Gastroesophageal sphincter (tissue), 4 donors: ENCODE measurements around the gene ISG20L2. TPM values are rescaled to one million over a fixed set of nuclear protein-coding genes. Genes with fewer than 3 reads are reported as not detected.
"Not testable (repeated sequence)": the region's sequence is repeated elsewhere in the genome, so short reads cannot be mapped to it uniquely, and the experiment has no call there.

Source experiments
- ATAC-seq: fragments of 150-250 bp; one replicate; pipeline ENCODE4 v1.9.1; 2016; ENCODE audit warnings: mild to moderate bottlenecking, moderate library complexity
- H3K27ac ChIP-seq, 4 donors: fragments of 200-600 bp; sonication (generic) in 3 of 4; 1 replicate in 3 of 4; 2 replicates in 1 of 4; pipeline ENCODE4 v1.5.1; 2016 to 2019
- H3K27me3 ChIP-seq: fragments of 200-600 bp; sonication (generic); one replicate; pipeline ENCODE4 v1.5.1; 2019
- H3K36me3 ChIP-seq, 2 donors: fragments of 200-600 bp; sonication (generic); one replicate each; pipeline ENCODE4 v1.5.1; 2019; ENCODE audit warnings: control low read depth in 1 of 2
- H3K4me1 ChIP-seq, 3 donors: fragments of 200-600 bp; sonication (generic); 1 replicate in 2 of 3; 2 replicates in 1 of 3; pipeline ENCODE4 v1.5.1; 2016 to 2019; ENCODE audit warnings: control low read depth in 2 of 3
- H3K4me3 ChIP-seq, 2 donors: fragments of 200-600 bp; sonication (generic); one replicate each; pipeline ENCODE4 v1.5.1; 2019; ENCODE audit warnings: mild to moderate bottlenecking in 1 of 2, moderate library complexity in 1 of 2
- H3K9me3 ChIP-seq, 3 donors: fragments of 200-600 bp; sonication (generic); one replicate each; pipeline ENCODE4 v1.5.1; 2017 to 2019; ENCODE audit warnings: control low read depth in 2 of 3
- EP300 ChIP-seq: sonication (generic); formaldehyde crosslinking; IDR thresholded peaks from one replicate; pipeline ENCODE4 v1.6.1; 2017; ENCODE audit warnings: antibody characterized with exemption, mild to moderate bottlenecking
- POLR2A ChIP-seq, 2 donors: fragments of 450-650 bp; IDR thresholded peaks; one replicate each; pipeline ENCODE4 v1.6.1; 2017; ENCODE audit warnings: antibody characterized with exemption in 2 of 2, mild to moderate bottlenecking in 2 of 2, moderate library complexity in 1 of 2
- POLR2AphosphoS5 ChIP-seq: sonication (generic); formaldehyde crosslinking; IDR thresholded peaks from one replicate; pipeline ENCODE4 v1.6.1; 2017; ENCODE audit warnings: antibody characterized with exemption
- WGBS, 2 donors: methylation state at CpG; one replicate each; pipeline ENCODE4 v1.1.5; 2018; ENCODE audit warnings: low coverage in 1 of 2; 5-methylcytosine and 5-hydroxymethylcytosine counted together
- total RNA-seq, 4 donors: library from RNA; depleted of rRNA; stranded (reverse); fragments of >200 nt; gene quantifications; one replicate each; pipeline ENCODE4 v1.1.0, GENCODE V29; 2016
- TF ChIP-seq, protein P1 (sequence below), 4 experiments: fragments of 200-600 bp in 2 of 4; fragments of 450-650 bp in 2 of 4; sonication (generic) in 1 of 4; IDR thresholded peaks; one replicate each; pipeline ENCODE4 v1.5.1; 2017 to 2019; ENCODE audit warnings: antibody characterized with exemption in 4 of 4, mild to moderate bottlenecking in 2 of 4, moderate library complexity in 2 of 4

Gene ISG20L2
- total RNA-seq, 4 donors from 2014 or later, result 14.5 to 18.4 (median 17.0) TPM

DNA sequence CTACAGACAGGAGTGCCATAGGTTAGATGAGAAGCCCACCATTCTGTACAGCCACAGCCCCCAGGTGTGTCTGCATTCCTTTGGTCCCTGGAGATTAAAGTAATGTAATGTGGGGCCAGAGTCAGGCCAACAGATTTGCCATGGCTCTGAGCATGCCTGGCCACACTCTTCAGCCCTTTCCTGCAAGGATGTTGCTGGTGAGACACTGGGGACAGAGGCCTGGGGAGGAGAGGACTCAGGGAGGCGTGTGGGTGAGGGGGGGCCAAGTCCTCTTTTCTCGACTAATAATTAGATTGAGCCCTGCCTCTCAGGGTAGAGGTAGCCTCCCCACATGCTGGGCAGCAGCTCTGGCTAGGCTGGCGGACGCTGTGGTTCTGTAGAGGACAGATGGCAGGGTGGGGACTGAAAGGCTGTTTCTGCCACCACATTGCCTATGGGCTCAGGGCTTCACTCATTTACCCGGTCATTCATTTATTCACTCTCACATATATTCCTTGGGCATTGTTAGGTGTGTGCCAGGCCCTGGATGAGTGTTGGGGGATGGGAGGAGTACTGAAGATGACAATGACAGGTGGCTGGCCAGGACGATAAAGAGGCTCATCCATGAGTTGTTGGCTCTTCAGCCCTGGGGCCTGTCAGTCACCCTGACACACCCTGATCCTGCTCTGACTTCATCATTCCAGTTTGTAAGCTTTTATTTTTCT is 31.7 kb upstream of the ISG20L2 start:
- Histone ChIP-seq H3K36me3 (no peaks in the 10 kb centered on the region), H3K4me1 (no peaks in the 10 kb centered on the region), H3K9me3 (no peaks in the 10 kb centered on the region), H3K4me3 (no peak overlapping the region), H3K27me3 (no peaks in the 10 kb centered on the region), H3K27ac (no peak overlapping the region)
- no peak for TF ChIP-seq POLR2A (IDR thresholded peaks at IDR 0.05)
- TF ChIP-seq EP300, result no peak
- no peak for TF ChIP-seq POLR2AphosphoS5
- TF ChIP-seq, protein P1, sequence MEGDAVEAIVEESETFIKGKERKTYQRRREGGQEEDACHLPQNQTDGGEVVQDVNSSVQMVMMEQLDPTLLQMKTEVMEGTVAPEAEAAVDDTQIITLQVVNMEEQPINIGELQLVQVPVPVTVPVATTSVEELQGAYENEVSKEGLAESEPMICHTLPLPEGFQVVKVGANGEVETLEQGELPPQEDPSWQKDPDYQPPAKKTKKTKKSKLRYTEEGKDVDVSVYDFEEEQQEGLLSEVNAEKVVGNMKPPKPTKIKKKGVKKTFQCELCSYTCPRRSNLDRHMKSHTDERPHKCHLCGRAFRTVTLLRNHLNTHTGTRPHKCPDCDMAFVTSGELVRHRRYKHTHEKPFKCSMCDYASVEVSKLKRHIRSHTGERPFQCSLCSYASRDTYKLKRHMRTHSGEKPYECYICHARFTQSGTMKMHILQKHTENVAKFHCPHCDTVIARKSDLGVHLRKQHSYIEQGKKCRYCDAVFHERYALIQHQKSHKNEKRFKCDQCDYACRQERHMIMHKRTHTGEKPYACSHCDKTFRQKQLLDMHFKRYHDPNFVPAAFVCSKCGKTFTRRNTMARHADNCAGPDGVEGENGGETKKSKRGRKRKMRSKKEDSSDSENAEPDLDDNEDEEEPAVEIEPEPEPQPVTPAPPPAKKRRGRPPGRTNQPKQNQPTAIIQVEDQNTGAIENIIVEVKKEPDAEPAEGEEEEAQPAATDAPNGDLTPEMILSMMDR (IDR thresholded peaks at IDR 0.05), result no peak
- ATAC-seq, result no peak
- 55% methylated on average over 3 of the region's 6 CpGs; no CpG with 5 or more reads in 1 of the 2 donors for WGBS, 2 donors

DNA sequence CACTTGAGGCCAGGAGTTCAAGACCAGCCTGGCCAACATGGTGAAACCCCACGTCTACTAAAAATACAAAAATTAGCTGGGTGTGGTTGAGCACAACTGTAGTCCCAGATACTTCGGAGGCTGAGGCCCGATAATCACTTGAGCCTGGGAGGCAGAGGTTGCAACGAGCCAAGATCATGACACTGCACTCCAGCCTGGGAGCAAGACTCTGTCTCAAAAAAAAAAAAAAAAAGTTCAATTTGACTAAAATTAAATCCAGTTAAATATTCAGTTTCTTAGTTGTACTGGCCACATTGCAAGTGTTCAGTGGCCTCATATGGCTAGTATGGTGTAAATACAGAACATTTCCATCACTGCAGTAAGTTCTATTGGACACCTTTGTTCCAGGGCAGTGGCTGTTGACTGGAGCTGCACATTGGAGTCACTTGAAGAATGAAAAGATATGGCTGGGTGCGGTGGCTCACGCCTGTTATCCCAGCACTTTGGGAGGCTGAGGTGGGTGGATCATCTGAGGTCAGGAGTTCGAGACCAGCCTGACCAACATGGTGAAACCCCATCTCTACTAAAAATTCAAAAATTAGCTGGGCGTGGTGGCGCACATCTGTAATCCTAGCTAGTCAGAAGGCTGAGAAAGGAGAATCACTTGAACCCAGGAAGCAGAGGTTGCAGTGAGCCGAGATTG is 29.1 kb upstream of the ISG20L2 start:
- H3K36me3 ChIP-seq, H3K27me3 ChIP-seq, ATAC-seq, H3K4me3 ChIP-seq, H3K4me1 ChIP-seq, H3K9me3 ChIP-seq, H3K27ac ChIP-seq: not testable (repeated sequence)
- 80 to 96% methylated on average over 1 to 7 of the region's 10 CpGs for WGBS, 2 donors

DNA sequence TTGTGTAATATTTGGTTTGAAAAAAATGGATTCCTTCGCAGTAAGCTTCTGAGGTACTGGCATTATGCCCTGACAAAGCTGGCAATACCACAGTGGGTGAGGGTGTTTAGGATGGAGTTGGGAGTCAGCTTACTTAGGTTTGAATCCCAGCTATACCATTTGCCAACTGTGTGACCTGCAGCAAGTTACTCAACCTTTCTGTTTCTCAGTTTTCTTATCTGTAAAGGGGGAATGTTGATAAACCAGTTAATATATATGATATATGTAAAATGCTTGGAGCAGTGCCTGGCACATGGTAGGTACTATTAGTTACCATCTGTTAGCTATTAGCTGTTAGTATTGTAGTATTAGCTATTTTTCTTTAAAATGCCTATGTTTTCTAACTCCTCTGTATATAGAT is 27.8 kb upstream of the ISG20L2 start:
- peaks cover 0 to 14% (median 7%) of the 10 kb centered on the region in 3 donors for H3K4me1 ChIP-seq
- 92 to 100% methylated on average over 1 of the region's 1 CpG for WGBS, 2 donors
- no peak overlapping the region for H3K27ac ChIP-seq
- no peak overlapping the region for H3K4me3 ChIP-seq
- no peak for ATAC-seq
- no peaks in the 10 kb centered on the region for H3K27me3 ChIP-seq
- TF ChIP-seq POLR2AphosphoS5 (no peak), POLR2A (IDR thresholded peaks at IDR 0.05) (no peak), EP300 (no peak)
- TF ChIP-seq, protein P1 (IDR thresholded peaks at IDR 0.05), result no peak
- H3K36me3 ChIP-seq, result no peaks in the 10 kb centered on the region
- no peaks in the 10 kb centered on the region for H3K9me3 ChIP-seq

DNA sequence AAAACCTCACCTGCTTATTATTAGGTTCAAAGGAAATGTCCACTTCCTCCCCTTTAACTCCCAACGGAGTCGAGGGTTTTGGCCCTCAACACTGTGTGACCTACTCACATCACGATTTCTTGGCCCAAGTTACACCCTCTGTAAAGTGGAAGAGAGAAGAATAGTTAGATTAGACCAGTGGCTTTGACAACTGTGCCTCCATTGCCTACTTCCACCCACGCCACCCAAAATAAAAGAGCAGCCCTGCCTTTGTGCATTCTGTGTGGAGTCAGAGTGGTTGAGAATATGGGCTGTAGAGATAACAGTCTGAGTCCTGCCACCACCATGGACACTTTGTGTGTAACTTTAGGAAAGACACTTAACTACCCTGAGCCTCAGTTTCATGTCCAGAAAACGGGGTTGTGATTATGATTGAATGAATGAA is 27.0 kb upstream of the ISG20L2 start:
- TF ChIP-seq EP300 (no peak), POLR2A (IDR thresholded peaks at IDR 0.05) (no peak), POLR2AphosphoS5 (no peak)
- TF ChIP-seq, protein P1 (IDR thresholded peaks at IDR 0.05), result no peak
- 60 to 62% methylated on average over 2 to 5 of the region's 5 CpGs for WGBS, 2 donors
- H3K9me3 ChIP-seq, result no peaks in the 10 kb centered on the region
- H3K4me3 ChIP-seq, result no peak overlapping the region
- no peaks in the 10 kb centered on the region for H3K27me3 ChIP-seq
- ATAC-seq, result no peak
- no peak overlapping the region for H3K27ac ChIP-seq
- H3K36me3 ChIP-seq, result no peaks in the 10 kb centered on the region
- peaks cover 0 to 14% (median 7%) of the 10 kb centered on the region in 3 donors for H3K4me1 ChIP-seq

DNA sequence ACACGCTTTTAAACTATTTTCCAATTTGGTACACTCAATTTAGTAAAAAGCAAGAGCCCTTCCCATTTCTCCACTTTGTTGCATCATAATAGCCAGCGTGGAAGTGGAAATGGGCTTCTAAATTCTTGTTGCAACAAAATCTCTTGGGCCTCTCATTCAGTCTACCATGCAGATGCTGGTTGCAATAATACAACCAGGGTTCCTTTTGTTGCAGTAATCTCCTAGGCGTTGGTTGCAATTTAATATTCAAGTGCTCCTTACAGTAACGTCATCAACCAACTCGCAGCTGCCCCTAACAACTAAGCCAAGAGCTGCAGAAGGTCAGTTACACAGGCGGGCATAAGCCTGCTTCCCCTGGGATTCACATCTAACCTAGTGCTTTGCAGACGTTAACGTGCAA is 25.7 kb upstream of the ISG20L2 start:
- Histone ChIP-seq H3K4me1 (peaks cover 0 to 27% (median 14%) of the 10 kb centered on the region in 3 donors), H3K27ac (no peak overlapping the region), H3K4me3 (no peak overlapping the region), H3K9me3 (no peaks in the 10 kb centered on the region), H3K27me3 (no peaks in the 10 kb centered on the region), H3K36me3 (no peaks in the 10 kb centered on the region)
- ATAC-seq, result no peak
- TF ChIP-seq, protein P1 (IDR thresholded peaks at IDR 0.05), result no peak
- TF ChIP-seq POLR2A (IDR thresholded peaks at IDR 0.05) (no peak), POLR2AphosphoS5 (no peak), EP300 (no peak)
- 80% methylated on average over 7 of the region's 8 CpGs; no CpG with 5 or more reads in 1 of the 2 donors for WGBS, 2 donors
